ENCODE results near the gene DISP3.

DISP3 gene

DNA sequence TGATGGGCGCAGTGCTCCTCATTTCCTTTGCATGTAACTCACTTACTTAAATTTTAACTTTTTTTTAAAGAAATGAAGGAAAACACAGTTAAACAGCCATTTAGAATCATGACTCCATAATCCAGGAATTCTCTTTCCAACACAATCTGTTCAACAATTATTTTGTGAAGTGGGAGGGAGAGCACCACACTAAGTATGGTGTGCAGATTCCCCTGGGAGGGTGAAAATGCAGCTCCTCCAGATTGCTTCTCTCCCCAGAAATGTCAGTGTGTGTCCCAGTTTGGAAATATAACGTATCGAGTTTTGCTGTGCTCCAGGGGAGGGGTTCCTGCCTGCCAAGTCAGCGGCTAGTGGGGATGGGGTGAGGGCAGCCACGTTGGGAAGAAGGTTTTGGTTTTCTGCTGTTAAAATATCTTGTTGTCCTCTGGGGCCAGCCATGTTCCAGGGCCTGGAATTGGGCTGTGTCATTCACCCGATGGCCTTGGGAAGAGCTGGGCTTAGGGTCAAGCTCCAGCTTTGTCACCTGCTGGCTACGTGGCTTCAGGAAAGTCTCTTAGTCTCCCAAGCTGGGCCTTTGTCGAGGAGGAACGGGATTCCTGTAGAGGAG lies 17.3 kb upstream of the DISP3 start:
- DNase-seq (ENCODE audit: low spot score): no peak

DNA sequence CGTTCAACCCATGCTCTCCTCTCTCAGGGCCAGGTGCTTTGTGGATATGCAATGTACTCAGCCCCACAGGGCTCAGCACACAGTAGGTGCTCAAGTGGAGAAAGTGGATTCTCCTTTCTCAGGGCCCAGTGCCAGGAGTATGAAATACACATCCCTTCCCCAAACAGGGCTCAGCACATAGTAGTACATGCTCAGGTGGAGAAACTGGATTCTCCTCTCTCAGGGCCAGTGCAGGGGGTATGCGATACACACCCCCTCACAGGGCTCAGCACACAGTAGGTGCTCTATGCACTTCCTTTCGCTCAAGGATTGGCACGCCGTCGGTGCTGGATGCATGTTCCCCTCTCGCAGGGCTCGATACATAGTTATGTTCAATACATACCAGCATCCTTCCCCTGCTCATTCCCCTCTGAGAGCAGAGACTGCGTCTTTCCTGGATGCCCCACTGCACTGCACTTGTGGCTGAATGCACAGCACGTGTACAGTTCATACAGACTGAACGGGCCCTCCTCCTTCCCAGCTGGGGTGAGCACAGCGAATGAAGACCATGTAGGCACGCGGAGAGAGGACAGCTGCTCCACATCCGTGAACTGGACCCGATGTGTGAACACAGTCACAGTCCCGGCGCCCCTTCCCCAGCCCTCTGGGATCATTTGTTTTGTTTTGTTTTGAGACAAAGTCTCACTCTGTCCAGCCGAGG lies 16.6 kb upstream of the DISP3 start:
- no peak for DNase-seq (ENCODE audit: low spot score)

DNA sequence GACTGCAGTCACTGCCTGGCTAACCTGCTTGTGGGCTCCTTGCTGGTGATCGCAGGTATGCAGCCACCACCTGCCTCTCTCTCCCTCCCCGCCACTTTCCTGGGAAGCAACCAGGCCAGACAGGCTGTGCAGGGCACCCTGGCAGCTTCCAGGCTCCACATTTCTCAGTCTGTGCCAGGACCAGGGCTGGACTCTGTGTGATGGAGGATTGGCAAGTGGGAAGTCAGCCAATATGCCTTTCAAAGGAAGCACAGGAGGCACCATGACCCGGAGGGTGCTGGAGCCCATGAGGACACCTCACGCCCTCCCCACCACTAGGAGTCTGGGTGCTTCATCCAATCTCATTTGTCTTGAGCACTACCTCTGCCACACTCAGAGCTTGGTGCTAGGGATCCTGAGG lies 15.8 kb upstream of the DISP3 start:
- no peak for DNase-seq (ENCODE audit: low spot score)

DNA sequence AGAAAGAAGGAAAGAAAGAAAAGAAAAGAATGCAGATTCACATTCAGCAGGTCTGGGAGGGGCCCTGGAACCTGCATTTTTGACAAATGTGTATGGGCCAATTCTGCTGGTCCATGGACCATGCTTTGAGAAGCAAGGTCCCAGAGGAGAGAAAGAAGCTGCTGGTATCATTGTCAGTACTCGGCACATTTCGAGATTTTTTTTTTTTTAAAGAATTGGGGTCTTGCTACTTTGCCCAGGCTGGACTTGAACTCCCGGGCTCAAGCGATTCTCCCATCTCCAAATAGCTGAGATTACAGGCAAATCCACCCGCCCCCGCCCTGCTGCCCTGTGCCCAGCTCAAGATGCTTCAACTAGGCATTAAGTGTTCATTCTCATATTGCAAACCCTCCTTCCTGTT lies 13.6 kb upstream of the DISP3 start:
- no peak for DNase-seq (ENCODE audit: low spot score)

DNA sequence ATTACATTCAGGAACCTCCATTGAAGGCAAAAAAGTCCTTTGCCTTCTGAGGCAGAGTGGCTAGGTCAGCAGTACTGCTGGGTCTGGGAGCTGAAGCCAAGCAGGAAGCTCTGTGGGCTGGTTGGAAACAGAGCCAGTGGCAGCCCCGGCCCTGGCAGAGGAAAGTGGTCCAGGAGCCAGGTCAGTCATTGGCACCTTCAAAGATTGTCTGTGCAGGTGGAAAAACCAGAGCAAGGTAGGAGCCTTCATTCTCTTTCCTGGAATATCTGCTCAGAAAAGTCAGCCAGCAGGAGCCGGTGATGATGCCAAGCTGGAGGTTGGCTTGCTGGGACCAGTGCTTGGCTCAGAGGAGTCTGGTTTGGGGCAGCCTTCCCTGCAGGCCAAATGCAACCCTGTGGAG lies 12.5 kb upstream of the DISP3 start:
- no peak for DNase-seq (ENCODE audit: low spot score)

DNA sequence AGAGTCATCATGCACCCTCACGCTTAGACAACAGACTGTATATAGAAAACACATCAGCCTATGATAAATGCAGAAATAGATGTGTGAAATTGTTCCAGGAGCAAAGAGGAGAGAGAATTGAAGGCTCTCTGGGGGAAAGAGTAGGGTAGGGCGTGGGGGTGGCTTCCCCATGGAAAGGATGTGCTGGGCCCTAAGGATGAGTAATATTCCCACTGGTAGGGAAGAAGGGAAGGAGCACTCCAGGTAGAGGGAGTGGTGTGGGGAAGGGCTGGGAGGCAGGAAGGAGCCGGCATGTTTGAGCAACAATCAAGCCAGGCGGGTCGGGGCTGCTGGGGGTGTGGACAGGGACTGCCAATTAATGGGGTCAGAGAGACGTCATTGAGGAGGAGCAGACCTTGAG lies 10.1 kb upstream of the DISP3 start:
- no peak for DNase-seq (ENCODE audit: low spot score)

DNA sequence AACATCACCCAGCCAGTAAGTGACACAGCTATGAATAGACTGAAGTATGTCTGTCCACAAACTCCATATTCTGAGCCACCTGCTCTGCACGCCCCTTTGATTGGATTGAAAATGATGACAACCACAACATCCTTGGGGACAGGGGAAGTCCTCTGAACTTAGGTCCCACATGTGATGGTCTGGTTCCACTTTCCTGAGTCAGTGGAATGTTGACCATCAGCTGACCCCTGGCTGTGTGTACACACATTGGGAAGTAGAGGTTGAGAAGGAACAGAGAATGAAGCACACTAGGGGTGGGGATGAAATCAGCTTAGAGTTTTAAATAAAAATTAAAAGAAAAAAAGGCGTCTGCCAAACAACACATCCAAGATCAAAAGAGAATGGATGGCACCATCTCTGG lies 8.0 kb upstream of the DISP3 start:
- DNase-seq (ENCODE audit: low spot score): no peak

DNA sequence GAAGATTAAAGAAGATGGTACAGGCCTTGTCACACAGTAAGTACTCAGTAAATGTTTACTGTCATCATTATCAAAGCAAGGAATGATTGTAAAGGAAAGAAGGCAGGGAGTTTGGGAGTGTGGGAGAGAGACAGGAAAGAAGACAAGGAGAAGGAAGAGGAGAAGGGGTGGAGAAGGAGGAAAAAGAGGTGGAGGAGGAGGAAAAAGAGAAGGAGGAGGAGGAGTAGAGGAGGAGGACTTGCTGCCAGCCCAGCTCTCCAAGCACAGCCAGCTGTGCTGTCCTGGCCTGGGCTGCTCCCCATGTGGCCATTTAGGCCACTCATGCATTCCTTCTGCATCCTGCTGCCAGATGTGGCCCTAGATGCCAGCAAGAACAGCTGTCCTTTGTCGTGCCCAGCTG lies 7.5 kb upstream of the DISP3 start:
- no peak for DNase-seq (ENCODE audit: low spot score)

DNA sequence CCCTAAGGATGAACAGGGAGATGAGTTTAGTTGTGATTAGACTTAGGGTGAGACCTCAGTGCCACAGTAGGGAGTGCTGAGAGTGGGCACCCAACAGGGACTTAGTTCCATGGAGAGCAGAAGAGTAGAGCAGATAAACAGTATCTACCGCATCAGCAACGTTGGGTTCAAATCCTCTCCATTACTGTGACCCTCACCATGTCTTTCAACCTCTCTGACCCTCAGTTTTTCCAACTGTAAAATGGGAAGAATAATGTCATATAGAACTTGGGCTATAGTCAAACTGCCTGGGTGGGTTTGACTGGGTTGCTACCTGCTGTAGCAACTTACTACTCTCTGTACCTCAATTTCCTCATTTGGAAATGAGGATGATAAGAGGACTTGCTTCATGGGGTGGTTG lies 6.7 kb upstream of the DISP3 start:
- DNase-seq (ENCODE audit: low spot score): no peak

DNA sequence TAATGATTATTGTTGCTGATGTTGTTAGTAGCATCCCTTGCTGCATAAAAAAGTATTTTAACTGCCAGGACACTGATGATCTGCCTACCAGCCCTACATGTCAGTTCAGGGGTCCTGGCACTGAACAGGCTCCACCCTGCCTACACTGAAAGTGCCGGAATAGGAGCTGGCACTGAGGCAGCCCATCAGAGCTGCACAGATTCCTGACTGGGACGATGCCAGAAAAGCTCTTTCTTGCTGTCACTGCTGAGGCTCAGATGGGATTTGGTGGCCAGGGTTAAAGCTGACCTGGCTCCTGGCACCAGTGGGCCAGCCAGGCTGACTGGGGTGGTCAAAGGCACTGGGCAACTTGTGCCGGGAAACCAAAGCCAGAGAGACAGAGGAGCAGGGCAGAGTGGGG lies 6.2 kb upstream of the DISP3 start:
- DNase-seq (ENCODE audit: low spot score): no peak

DNA sequence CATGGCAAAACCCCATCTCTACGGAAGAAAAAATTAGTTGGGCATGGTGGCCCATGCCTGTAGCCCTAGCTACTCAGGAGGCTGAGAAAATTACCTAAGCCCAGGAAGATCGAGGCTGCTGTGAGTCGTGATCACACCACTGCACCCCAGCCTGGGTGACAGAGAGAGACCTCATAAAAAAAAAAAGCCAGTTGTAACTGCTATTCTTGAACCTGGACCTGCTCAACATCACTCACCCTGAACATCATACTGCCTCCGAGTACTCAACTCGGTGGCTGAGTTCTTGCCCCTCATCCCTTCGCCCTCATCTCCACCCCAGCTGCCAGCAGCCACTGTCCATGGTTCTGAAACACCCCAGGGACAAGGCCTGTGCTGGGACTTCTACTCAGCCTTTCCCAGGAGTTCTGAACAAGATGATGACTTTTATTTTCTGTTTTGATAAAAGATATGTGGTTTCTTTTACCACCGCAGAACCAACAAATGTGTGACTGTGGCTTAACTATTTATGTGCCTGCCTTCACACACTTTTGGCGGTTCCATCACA lies 5.4 kb upstream of the DISP3 start:
- no peak for DNase-seq (ENCODE audit: low spot score)

DNA sequence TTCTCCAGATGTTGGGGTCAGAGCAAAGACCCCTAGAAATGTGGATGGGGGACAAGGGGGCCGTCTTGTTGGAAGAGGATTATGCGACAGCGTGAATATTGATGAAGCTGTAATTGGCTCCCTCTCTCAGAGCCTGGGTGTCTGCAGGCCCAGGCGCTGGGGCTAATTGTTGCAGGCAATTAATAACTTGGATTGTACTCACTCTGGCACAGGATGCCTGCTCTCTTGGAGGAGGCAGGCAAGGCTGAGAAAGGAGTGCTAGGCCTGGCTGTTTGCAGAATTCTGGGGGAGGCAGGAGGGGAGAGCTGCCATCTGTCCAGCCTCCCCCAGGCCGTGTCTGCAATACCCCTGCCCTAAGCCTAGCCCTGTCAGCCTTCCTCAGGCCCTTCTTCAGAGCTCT lies 4.1 kb upstream of the DISP3 start:
- no peak for DNase-seq (ENCODE audit: low spot score)

DNA sequence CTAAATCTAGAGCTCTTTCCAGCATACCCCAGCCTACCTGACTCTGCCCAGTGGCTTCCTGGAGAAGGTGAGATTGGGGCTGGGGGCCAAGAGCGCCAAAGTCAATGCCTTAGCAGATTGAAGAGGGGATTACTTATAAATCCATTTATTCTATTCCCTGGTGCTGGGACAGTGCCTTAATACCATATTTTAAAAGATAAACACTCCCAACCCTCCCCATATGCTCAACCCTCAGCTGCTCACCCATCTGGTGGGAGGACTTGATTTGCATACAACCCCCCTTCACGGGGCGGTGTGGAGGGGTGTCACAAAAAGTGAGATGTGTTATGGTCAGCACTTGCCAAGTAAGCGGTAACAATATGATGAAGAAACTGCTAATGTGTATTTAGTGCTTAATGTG lies 3.2 kb upstream of the DISP3 start:
- DNase-seq (ENCODE audit: low spot score): no peak

DNA sequence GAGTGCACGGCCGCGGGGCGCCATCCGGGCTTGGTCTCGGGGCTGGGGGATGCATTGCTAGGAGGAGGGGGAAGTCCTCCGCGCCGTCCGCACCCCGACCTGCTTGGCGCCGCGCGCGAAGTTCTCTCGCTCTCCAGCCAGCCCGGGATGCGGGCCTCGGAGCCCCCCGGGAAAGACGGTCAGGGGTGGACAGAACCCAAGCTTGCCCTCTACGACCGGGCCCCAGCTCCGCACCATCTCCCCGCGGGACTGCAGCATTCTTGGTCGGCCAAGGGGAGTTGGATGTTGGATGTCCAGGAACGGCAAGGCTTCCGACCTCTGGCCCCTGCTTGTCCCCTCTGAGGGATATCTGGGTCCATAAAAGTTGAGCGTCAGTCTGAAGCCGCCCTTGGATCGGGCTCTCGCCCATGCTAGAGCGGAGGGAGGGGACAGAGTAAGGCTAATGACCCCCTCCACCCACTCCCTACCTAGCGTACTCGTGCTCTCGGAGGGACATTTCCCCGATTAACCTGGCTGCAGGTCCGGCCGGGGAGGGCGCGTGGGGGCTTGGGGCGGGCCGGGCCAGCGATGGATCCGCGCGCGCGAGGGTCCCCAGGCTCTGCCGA lies 522 bp downstream of the DISP3 start:
- no peak for DNase-seq (ENCODE audit: low spot score)

DNA sequence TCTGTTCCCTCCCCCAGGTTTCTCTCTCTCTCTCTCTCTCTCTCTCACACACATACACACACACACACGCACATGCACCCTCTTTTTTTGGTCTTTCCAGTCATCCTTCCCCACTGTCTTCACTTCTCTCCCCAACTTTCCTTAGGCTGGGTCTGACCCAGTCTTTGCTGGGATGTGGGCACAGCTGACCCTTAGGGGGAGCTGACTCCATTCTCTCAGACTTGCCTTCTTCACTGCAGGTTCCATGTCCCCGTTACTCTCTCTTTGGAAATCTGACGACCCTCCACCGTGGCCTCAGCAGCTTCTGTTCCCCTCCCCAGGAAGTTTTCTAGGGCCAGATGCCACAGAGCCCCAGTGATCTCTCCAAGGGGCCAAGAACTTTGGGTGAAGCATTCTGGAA lies 2.1 kb downstream of the DISP3 start:
- no peak for DNase-seq (ENCODE audit: low spot score)

DNA sequence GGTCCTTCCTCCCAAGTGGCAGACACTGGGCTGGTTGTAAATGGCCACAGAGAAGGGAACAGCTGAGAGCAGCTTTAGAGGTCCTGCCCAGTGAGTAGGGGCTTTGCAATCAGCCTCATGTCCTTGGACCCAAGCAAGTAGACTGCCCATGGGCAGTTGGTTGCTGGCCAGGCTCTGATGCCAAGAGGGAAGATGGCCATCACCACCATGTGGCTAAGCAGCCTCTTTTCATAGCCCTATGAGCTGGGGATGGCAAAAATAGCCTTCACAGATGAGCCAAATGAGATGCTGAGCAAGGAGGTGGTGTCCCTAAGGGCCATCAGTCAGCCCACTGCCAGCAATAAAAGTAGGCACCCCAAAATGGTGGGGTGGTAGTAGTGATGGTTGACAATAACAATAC lies 3.2 kb downstream of the DISP3 start:
- DNase-seq (ENCODE audit: low spot score): no peak

DNA sequence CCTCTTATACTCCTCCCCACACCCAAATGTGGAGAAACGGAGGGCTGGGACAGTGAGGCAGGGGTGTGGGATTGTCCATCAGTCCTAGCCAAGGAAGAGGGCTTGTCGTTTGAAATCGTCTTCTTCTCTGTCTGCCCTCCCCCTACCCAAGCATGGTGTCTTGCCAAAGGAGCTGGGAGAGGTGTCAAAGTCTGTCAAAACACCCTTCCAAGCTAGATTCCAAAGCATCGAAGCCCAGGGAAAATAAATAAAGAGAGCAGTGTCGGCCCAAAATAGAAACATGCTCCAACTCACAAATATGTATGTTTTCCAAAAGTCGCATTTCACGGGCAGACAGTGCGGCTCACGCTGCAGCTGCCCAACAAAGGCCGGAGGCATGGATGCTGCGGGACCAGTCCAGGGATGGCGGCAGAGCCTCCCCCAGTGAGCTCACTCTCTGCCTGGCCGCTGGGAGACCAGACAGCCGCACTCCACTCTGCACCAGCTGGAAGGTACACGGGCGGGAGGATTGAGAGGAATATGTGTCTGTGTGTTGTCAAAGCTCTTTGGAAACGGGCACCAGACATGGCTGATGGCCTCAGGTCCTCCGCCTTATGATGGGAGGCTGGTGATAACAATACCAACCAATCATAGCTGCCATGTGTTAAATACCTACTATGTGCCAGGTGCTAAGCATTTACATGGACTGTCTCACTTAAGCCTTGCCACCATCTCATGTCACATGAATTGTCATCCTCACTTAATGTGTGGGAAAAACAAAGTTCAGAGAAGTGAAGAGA lies 3.9 kb downstream of the DISP3 start:
- DNase-seq (ENCODE audit: low spot score): no peak

DNA sequence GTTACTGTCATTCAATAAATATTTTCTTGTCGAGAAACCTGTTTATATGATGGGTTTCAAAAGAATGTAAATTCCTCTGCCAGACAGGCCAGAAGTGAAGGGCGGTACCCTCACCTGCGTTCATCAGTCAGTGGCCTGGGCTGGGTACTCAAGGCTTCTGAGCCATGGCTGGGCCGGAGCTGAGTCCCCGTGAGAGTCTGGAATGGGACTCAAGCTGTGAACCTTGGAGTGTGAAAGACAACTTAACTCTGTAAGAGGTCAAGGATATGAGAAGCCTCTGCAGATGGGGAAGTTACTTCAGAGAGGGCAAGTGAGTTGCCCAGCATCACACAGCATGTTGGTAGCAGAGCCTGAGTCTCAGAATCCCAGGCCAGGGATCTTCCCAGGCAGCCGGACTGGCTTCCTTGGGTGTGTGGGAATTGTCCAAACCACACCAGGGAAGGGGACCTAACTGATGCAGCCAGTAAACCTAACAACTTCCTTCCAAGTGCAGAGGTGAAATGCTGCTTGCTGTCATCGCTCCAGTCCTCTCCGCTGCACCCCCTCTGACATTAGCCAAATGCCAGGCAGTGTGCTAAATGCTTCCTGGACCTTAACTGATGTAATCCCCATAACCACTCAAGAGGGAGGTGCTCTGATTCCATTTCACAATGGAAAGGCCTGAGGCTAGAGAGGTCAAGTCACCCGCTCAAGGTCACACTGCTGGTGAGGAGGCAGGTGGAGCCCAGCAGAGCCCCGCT lies 4.8 kb downstream of the DISP3 start:
- DNase-seq (ENCODE audit: low spot score): no peak

DNA sequence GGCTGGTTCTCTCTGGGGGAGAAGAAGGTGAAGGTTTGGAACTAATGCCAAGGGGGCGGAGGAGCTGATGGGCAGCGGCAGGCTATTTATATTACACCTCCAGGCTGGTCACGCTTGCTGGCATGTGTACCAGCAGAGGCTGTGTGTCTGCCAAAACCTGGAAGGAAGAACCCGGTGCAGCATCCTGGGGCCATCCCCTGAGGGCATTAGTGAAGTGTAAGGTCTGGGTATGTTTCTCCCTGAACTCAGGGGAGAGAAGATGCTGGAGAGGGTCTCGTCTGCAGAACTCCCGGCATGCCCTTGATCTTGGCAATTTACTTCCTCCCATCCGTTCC lies 5.3 kb downstream of the DISP3 start:
- no peak for DNase-seq (ENCODE audit: low spot score)

DNA sequence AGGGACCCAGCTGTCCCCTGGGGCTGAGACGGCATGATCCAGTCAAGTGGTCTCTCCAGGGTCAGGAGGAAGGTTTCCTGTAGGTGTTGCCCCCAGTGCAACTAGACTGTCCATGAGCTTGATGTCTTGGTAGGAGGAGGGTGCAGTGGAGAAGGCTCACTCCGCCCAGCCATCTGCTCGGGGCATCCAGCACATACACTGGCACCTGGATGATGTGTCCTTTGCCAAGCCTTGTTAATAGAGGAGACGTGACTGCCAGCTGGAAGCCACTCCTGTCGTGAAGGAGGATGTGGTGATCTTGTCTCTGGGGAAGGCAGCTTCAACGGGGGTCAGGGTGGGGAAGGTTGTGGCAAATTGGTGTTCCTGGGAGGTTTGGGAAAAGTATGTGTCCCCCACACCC lies 6.2 kb downstream of the DISP3 start:
- DNase-seq (ENCODE audit: low spot score): no peak

DNA sequence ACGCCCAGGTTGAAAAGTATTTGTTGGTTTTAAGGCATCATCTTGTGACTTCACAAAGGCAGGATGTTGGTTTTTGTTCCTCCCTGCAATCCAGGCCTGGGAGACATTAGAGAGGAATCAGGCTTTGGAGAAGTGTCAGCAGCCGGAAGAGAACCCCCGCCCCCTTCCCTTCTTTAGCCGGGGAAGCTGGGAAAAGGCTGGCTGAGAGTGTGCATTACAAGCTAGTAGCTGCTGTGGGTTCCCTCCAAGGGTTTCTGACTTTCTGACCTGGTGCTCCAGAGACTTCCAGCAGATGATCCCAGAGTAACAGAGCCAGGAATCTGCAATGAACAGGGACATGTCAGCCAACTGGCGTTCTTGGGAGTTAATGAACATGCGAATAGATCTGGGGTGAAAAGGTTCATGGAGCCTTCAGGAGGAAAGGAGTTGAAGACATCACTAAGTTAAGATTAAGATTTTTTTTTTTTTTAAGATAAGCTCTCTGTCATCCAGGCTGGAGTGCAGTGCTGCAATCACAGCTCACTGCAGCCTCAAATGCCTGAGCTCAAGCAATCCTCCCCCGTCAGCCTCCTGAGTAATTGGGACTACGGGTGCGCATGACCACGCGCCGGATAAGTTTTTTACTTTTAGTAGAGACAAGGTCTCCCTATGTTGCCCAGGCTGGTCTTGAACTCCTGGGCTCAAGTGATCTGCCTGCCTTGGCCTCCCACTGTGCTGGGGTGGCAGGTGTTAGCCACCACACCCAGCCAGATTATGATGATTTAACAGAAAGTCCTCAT lies 7.5 kb downstream of the DISP3 start:
- DNase-seq (ENCODE audit: low spot score): no peak
